Peyer's patch (tissue), 4 donors: ENCODE results near the gene EFNA1.

Experiments used
- CTCF ChIP-seq, 6 experiments: fragments of 450-650 bp in 4 of 6; fragments of 200-600 bp in 2 of 6; sonication (generic) in 1 of 6; IDR thresholded peaks; one replicate each; pipeline ENCODE4 v1.5.1; 2017 to 2019; ENCODE audit warnings: antibody characterized with exemption in 6 of 6, mild to moderate bottlenecking in 3 of 6, moderate library complexity in 1 of 6
- POLR2A ChIP-seq, 2 donors: fragments of 450-650 bp; IDR thresholded peaks; one replicate each; pipeline ENCODE4 v1.5.1; 2017; ENCODE audit warnings: antibody characterized with exemption in 2 of 2, mild to moderate bottlenecking in 2 of 2, moderate library complexity in 2 of 2

- TF ChIP-seq CTCF (IDR thresholded peaks at IDR 0.05): no peak
- peak in 1 of 2 donors; percentile 8 for TF ChIP-seq POLR2A (IDR thresholded peaks at IDR 0.05)
These were observed 6.2 kb downstream of the EFNA1 start for GRCh38 chr1:155133799-155134281.
